ENCODE results near the gene PDK2.

DNA sequence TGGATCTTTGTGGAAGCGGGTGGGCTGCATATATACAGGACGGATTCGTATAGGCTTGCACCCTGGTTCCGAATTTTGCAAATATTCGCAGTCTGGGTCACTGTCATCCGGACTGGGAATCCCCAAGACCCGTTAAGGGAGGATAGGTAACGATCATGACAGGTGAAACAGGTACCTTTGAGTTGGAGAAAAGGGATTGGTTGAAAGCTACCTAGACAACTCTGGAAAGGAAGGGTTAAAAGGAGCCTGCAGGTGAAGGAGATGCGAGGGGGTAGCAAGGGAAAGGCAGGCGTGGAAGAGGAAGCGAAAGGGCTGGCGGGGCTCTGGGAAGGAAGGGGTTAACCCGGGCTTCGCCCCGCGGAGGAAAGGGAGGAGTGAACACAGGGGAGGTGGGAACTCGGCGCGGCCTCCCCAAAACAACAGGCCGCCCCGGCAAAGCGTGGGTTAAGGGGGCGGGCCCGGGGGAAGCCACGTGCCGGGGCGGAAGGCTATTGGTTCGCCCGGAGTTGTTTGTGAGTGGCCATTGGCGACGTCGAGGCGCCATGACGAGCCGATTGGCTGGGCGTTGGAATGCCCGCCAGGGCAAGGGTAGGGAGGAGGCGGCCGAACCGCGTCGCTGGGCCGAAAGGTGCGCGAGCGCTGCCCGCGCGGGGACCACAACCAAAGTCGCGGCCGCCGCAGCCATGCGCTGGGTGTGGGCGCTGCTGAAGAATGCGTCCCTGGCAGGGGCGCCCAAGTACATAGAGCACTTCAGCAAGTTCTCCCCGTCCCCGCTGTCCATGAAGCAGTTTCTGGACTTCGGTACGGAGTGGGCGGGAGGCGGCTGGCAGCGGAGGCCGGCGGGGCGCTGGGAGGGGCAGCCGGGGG is at the start of gene PDK2:
- TF ChIP-seq POLR2A (IDR thresholded peaks at IDR 0.05) = peak; percentile 71 to 74
- peak in 1 of 5 experiments; percentile 77 for TF ChIP-seq CTCF (IDR thresholded peaks at IDR 0.05)
- TF ChIP-seq EP300 (IDR thresholded peaks at IDR 0.05) = peak; percentile 74 to 90
